ENCODE results near the gene INPP5A. TPM values are rescaled to one million over a fixed set of nuclear protein-coding genes. Genes with fewer than 3 reads are reported as not detected.
"Not testable (repeated sequence)": the region's sequence is repeated elsewhere in the genome, so short reads cannot be mapped to it uniquely, and the experiment has no call there.

The INPP5A gene
- total and polyA plus RNA-seq, 5 donors from 2014 or later = 0.66 to 21.3 (median 1.0) TPM

DNA sequence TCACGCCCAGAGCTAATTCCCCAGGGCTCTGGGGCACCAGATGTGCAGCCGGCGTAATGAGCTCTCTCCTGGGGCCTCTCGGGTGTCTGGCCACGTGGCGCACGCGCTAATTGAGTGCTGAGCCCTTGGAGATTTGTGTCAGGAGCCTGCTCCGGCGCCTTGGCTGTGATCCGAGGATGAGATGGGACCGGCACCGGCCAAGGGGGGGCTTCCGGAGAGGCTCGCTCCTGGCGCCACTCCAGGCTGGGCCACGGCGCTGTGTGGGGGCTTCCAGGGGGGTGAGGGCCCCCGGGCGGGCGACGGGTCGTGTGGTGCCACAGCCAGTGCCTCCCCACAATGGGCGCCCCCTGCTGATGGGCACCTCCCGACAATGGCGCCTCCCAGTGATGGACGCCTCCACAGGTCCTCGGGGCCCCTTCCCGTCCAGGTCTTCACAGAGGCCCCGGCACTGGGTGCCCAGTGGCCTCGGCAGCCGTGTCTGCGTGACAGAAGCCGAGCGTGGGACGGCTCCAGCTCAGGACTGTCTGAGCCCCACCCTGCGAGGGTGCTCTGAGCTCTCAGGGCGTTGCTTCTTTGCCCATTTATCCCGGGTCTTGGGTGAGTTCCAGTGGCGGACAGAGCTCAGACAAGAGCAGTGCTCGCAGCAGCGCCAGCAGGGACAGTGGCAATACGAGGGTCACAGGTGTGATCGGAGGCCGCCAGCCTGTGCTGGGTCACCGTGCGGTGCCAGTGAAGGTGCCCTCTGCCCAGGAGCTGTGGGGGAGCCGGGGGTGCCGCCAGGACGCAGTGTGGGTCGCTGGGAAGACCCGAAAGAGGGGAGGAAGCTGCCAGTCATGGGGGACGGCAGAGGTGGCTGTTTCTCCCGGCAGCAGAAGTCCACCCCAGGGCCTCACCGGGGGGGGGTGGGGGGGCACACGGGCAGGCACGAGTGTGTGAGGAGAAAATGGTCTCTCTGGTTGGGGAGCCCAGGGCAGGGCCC is 256.6 kb downstream of the INPP5A start:
- Mint-ChIP-seq H3K9me3 (no peaks in the 10 kb centered on the region), H3K27me3 (no peaks in the 10 kb centered on the region), H3K36me3 (no peaks in the 10 kb centered on the region), H3K4me3 (no peak overlapping the region), H3K27ac (no peak overlapping the region), H3K4me1 (no peaks in the 10 kb centered on the region)
- no peak overlapping the region for H3K4me3 ChIP-seq (ENCODE audit: low read depth, low read length)
- H3K9me3 ChIP-seq (ENCODE audit: control insufficient read depth in 2 of 2, low read length in 2 of 2) = no peaks in the 10 kb centered on the region
- H3K27ac ChIP-seq (ENCODE audit: insufficient read depth, low read length, poor library complexity, severe bottlenecking) = no peak overlapping the region
- H3K4me1 ChIP-seq (ENCODE audit: control insufficient read depth, insufficient read depth, low read length, poor library complexity, severe bottlenecking) = no peaks in the 10 kb centered on the region
- H3K36me3 ChIP-seq (ENCODE audit: control insufficient read depth, insufficient read depth, low read length) = no peaks in the 10 kb centered on the region
- ATAC-seq (ENCODE audit: low read depth in 2 of 2) = no peak
- H3K27me3 ChIP-seq (ENCODE audit: control insufficient read depth, insufficient read depth, low read length) = no peaks in the 10 kb centered on the region
- DNase-seq = no peak

DNA sequence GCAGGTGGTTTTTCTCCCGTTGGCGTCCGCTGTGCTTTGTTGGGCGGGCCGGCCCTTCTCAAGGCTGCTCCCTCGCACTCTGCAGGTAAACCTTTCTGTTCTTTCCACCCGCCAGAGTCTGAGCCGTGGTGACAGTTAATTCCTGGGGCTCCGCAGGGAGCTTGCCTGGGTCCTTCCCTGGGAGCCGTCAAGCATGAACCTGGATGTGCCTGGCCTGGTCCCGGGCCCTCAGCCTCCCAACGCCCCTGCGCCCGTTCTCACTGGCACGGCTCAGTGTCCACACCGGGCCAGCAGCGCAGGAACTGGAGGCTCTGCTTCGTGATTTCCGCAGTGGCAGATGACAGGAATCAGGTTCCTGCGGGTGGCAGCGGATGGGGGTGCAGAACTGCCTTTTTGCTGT is 259.3 kb downstream of the INPP5A start:
- H3K4me3 ChIP-seq (ENCODE audit: low read depth, low read length) = no peak overlapping the region
- no peaks in the 10 kb centered on the region for H3K27me3 ChIP-seq (ENCODE audit: control insufficient read depth, insufficient read depth, low read length)
- no peak overlapping the region for H3K27ac ChIP-seq (ENCODE audit: insufficient read depth, low read length, poor library complexity, severe bottlenecking)
- H3K9me3 ChIP-seq (ENCODE audit: control insufficient read depth in 2 of 2, low read length in 2 of 2) = no peaks in the 10 kb centered on the region
- no peaks in the 10 kb centered on the region for H3K4me1 ChIP-seq (ENCODE audit: control insufficient read depth, insufficient read depth, low read length, poor library complexity, severe bottlenecking)
- Mint-ChIP-seq H3K27ac (no peak overlapping the region), H3K36me3 (no peaks in the 10 kb centered on the region), H3K4me1 (no peaks in the 10 kb centered on the region), H3K4me3 (no peak overlapping the region), H3K9me3 (peaks cover 0 to under 1% (median 0%) of the 10 kb centered on the region in 7 donors), H3K27me3 (no peaks in the 10 kb centered on the region)
- no peaks in the 10 kb centered on the region for H3K36me3 ChIP-seq (ENCODE audit: control insufficient read depth, insufficient read depth, low read length)
- DNase-seq (no peak), ATAC-seq (ENCODE audit: low read depth in 2 of 2) (no peak)

DNA sequence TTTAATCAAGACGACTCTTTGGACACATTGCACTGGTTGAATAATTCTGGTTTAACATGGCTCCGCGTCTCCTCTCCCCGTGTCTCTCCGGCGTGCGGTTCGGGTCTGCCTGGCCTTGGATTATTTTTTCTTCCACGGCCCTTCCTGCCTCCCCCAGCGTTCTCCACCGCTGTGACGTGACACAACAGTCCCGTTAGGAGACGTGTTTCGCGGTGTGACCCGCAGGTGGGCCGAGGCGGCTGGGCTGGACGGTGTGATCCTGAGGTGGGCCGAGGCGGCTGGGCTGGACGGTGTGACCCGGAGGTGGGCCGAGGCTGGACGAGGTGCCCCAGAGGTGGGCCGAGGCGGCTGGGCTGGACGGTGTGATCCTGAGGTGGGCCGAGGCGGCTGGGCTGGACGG is 260.4 kb downstream of the INPP5A start:
- ATAC-seq (ENCODE audit: low read depth in 2 of 2); H3K27ac Mint-ChIP-seq; H3K4me3 ChIP-seq (ENCODE audit: low read depth, low read length); H3K27me3 ChIP-seq (ENCODE audit: control insufficient read depth, insufficient read depth, low read length); H3K4me3 Mint-ChIP-seq; H3K4me1 ChIP-seq (ENCODE audit: control insufficient read depth, insufficient read depth, low read length, poor library complexity, severe bottlenecking); DNase-seq; H3K27me3 Mint-ChIP-seq; H3K36me3 ChIP-seq (ENCODE audit: control insufficient read depth, insufficient read depth, low read length); H3K27ac ChIP-seq (ENCODE audit: insufficient read depth, low read length, poor library complexity, severe bottlenecking); H3K9me3 ChIP-seq (ENCODE audit: control insufficient read depth in 2 of 2, low read length in 2 of 2); H3K9me3 Mint-ChIP-seq; H3K4me1 Mint-ChIP-seq; H3K36me3 Mint-ChIP-seq: not testable (repeated sequence)

DNA sequence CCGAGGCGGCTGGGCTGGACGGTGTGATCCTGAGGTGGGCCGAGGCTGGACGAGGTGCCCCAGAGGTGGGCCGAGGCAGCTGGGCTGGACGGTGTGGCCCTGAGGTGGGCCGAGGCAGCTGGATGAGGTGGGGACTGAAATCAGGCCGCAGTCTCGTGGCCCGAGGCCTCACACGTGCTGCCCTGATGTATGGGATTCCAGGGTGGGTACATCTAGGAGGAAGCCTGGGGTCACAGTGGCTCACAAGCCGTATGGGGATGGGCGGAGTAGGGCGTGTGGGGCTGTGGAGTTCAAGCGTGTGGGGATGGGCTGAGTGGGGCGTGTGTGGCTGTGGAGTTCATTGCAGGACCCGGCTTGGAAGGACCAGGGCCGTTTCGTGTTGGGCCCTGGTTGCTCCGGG is 260.8 kb downstream of the INPP5A start:
- no peaks in the 10 kb centered on the region for H3K9me3 ChIP-seq (ENCODE audit: control insufficient read depth in 2 of 2, low read length in 2 of 2)
- H3K4me3 ChIP-seq (ENCODE audit: low read depth, low read length) = no peak overlapping the region
- H3K27ac ChIP-seq (ENCODE audit: insufficient read depth, low read length, poor library complexity, severe bottlenecking) = no peak overlapping the region
- H3K4me1 ChIP-seq (ENCODE audit: control insufficient read depth, insufficient read depth, low read length, poor library complexity, severe bottlenecking) = no peaks in the 10 kb centered on the region
- H3K36me3 ChIP-seq (ENCODE audit: control insufficient read depth, insufficient read depth, low read length) = no peaks in the 10 kb centered on the region
- DNase-seq (no peak), ATAC-seq (ENCODE audit: low read depth in 2 of 2) (no peak)
- no peaks in the 10 kb centered on the region for H3K36me3 Mint-ChIP-seq
- no peak overlapping the region for H3K4me3 Mint-ChIP-seq
- no peaks in the 10 kb centered on the region for H3K27me3 Mint-ChIP-seq
- H3K9me3 Mint-ChIP-seq = peaks cover 0 to 3% (median 0%) of the 10 kb centered on the region in 7 donors
- H3K27me3 ChIP-seq (ENCODE audit: control insufficient read depth, insufficient read depth, low read length) = no peaks in the 10 kb centered on the region
- H3K4me1 Mint-ChIP-seq = no peaks in the 10 kb centered on the region
- peak overlapping the region in 1 of 3 donors; percentile 71 for H3K27ac Mint-ChIP-seq

DNA sequence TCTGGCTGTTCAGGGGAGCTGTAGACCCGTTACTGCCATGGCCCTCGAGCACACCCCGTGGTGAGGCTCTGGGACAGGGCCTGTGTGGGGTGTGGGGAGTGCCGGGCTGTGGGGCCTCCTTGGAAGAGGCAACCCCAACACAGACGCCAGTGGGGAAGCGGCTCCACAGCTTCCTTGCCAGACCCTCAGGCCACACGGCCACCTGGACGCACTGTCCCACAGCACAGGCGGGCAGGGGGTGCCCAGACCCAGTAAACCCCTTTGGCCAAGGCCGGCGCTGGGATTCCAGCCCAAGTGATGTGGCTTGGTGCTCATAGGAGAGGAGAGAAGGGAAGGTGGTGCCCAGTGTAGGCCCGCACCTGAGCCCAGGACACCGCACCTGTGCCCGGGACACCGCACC is 261.3 kb downstream of the INPP5A start:
- no peaks in the 10 kb centered on the region for H3K4me1 Mint-ChIP-seq
- Histone ChIP-seq H3K9me3 (ENCODE audit: control insufficient read depth in 2 of 2, low read length in 2 of 2) (no peaks in the 10 kb centered on the region), H3K4me3 (ENCODE audit: low read depth, low read length) (no peak overlapping the region), H3K4me1 (ENCODE audit: control insufficient read depth, insufficient read depth, low read length, poor library complexity, severe bottlenecking) (no peaks in the 10 kb centered on the region), H3K36me3 (ENCODE audit: control insufficient read depth, insufficient read depth, low read length) (no peaks in the 10 kb centered on the region), H3K27ac (ENCODE audit: insufficient read depth, low read length, poor library complexity, severe bottlenecking) (no peak overlapping the region), H3K27me3 (ENCODE audit: control insufficient read depth, insufficient read depth, low read length) (no peaks in the 10 kb centered on the region)
- no peaks in the 10 kb centered on the region for H3K27me3 Mint-ChIP-seq
- H3K27ac Mint-ChIP-seq = peak overlapping the region in 1 of 3 donors; percentile 71
- H3K4me3 Mint-ChIP-seq = no peak overlapping the region
- DNase-seq (no peak), ATAC-seq (ENCODE audit: low read depth in 2 of 2) (no peak)
- H3K36me3 Mint-ChIP-seq = no peaks in the 10 kb centered on the region
- peaks cover 0 to 3% (median 0%) of the 10 kb centered on the region in 7 donors for H3K9me3 Mint-ChIP-seq

DNA sequence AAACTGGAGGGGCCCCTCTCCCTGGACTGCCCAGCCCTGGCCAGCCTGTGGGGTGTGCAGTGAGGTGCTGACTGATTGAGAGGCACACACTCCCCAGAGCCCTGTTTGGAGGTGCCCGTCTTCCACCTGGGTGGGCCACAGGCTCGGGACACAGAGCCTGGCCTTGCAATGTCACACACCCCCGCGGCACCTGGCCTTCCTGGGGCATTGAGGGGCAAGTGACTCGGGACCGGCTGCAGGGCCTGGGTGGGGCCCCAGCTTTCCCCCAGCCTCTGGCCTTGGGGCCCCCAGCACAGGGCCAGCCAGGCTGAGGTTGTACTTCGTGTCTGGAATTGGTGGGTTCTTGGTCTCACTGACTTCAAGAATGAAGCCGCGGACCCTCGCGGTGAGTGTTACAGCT is 262.3 kb downstream of the INPP5A start:
- Histone ChIP-seq H3K27ac (ENCODE audit: insufficient read depth, low read length, poor library complexity, severe bottlenecking) (no peak overlapping the region), H3K9me3 (ENCODE audit: control insufficient read depth in 2 of 2, low read length in 2 of 2) (no peaks in the 10 kb centered on the region), H3K4me3 (ENCODE audit: low read depth, low read length) (no peak overlapping the region), H3K36me3 (ENCODE audit: control insufficient read depth, insufficient read depth, low read length) (no peaks in the 10 kb centered on the region), H3K27me3 (ENCODE audit: control insufficient read depth, insufficient read depth, low read length) (no peaks in the 10 kb centered on the region), H3K4me1 (ENCODE audit: control insufficient read depth, insufficient read depth, low read length, poor library complexity, severe bottlenecking) (no peaks in the 10 kb centered on the region)
- Mint-ChIP-seq H3K27ac (no peak overlapping the region), H3K27me3 (no peaks in the 10 kb centered on the region), H3K36me3 (no peaks in the 10 kb centered on the region), H3K4me1 (no peaks in the 10 kb centered on the region), H3K4me3 (no peak overlapping the region), H3K9me3 (peaks cover 0 to 3% (median 0%) of the 10 kb centered on the region in 7 donors)
- no peak for ATAC-seq (ENCODE audit: low read depth in 2 of 2)
- no peak for DNase-seq

DNA sequence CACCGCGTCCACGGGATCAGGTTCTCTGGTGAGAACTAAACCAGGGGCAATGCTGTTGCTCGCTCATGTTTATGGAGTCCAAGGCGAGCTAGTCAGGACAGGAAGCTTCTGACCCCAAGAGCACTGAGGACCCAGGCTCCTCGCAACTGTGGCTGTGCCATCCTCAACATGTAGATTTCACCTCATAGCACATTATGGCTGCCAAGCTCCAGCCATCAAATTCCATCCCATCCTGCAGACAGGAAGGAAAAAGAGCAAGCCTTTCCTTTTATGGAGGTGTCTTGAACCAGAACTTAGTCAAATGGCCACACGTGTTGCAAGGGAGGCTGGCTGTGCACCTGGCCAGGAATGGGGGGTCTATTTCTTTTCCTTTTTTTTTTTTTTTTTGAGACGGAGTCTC is 264.5 kb downstream of the INPP5A start:
- Mint-ChIP-seq H3K9me3 (peaks cover 0 to 4% (median 0%) of the 10 kb centered on the region in 7 donors), H3K27me3 (no peaks in the 10 kb centered on the region), H3K4me3 (no peak overlapping the region), H3K4me1 (no peaks in the 10 kb centered on the region), H3K27ac (no peak overlapping the region), H3K36me3 (no peaks in the 10 kb centered on the region)
- Histone ChIP-seq H3K4me1 (ENCODE audit: control insufficient read depth, insufficient read depth, low read length, poor library complexity, severe bottlenecking) (no peaks in the 10 kb centered on the region), H3K9me3 (ENCODE audit: control insufficient read depth in 2 of 2, low read length in 2 of 2) (no peaks in the 10 kb centered on the region), H3K36me3 (ENCODE audit: control insufficient read depth, insufficient read depth, low read length) (no peaks in the 10 kb centered on the region), H3K4me3 (ENCODE audit: low read depth, low read length) (no peak overlapping the region), H3K27me3 (ENCODE audit: control insufficient read depth, insufficient read depth, low read length) (no peaks in the 10 kb centered on the region), H3K27ac (ENCODE audit: insufficient read depth, low read length, poor library complexity, severe bottlenecking) (no peak overlapping the region)
- no peak for ATAC-seq (ENCODE audit: low read depth in 2 of 2)
- no peak for DNase-seq

Data from CD4-positive, CD25-positive, alpha-beta regulatory T cell (primary cell).